ENCODE results near the gene CHST11. TPM values are rescaled to one million over a fixed set of nuclear protein-coding genes. Genes with fewer than 3 reads are reported as not detected.

CHST11 gene
- total and polyA plus RNA-seq, 10 of the 15 experiments (the other 5 are each of a cell fraction or from before 2014, with no cell fraction given): 1.9 to 38.1 (median 17.2) TPM

- POLR2A ChIA-PET: interaction anchor here (0.6 to 0.9 kb wide), 2 partner anchors 9 to 55 kb away, joined by 3 to 4 read pairs; no protein-coding TSS in a partner anchor
These were observed 229.4 kb downstream of the CHST11 start for GRCh38 chr12:104686196-104686595.

GRCh38 chr12:104687823-104688573 lies 231.2 kb downstream of the CHST11 start:
- POLR2A ChIA-PET: interaction anchor here (1.3 kb wide), 1 partner anchor 16 kb away, joined by 3 read pairs; no protein-coding TSS in a partner anchor
- Histone ChIP-seq H3K9me3 (replicated peaks; ENCODE audit: control insufficient read depth, insufficient read depth, low read length) (peaks cover 3% of the 10 kb centered on the region; the same call in 2 of the 3 replicates), H3K27ac (ENCODE audit: control insufficient read depth, insufficient read depth) (no peak overlapping the region), H3K4me1 (ENCODE audit: control insufficient read depth, insufficient read depth, low read length) (peaks cover 34% of the 10 kb centered on the region), H3K4me2 (ENCODE audit: control insufficient read depth, insufficient read depth) (no peak overlapping the region), H3K4me3 (no peak overlapping the region), H3K27me3 (replicated peaks in 1 of 2; ENCODE audit: control insufficient read depth in 2 of 2, insufficient read depth in 2 of 2, low read length in 1 of 2) (no peaks in the 10 kb centered on the region), H3K9ac (ENCODE audit: control insufficient read depth, insufficient read depth, low read length) (no peak overlapping the region), H3K36me3 (ENCODE audit: control insufficient read depth in 2 of 2, insufficient read depth in 2 of 2, low read length in 1 of 2) (no peaks in the 10 kb centered on the region), H3K79me2 (ENCODE audit: control insufficient read depth, insufficient read depth, low read length) (peaks cover 10% of the 10 kb centered on the region), H2AFZ (ENCODE audit: control insufficient read depth, low read depth, low read length) (no peak overlapping the region), H4K20me1 (ENCODE audit: control insufficient read depth, insufficient read depth) (no peaks in the 10 kb centered on the region)
- in situ Hi-C loops (cut with MboI) (no loop called here), intact Hi-C loops (cut with micrococcal nuclease; ENCODE audit: unreplicated experiment) (loop anchor here (10.0 kb wide), 1 partner anchor 267 kb away; the partner anchor contains the start of gene SLC41A2)
- CTCF ChIA-PET: interaction anchor here (1.1 kb wide), 1 partner anchor 28 kb away, joined by 3 read pairs; no protein-coding TSS in a partner anchor
- RAD21 ChIA-PET (ENCODE audit: unreplicated experiment): interaction anchor here (1.4 kb wide), 1 partner anchor 11 kb away, joined by 4 read pairs; no protein-coding TSS in a partner anchor
- SMC1A ChIA-PET (ENCODE audit: uncharacterized antibody, unreplicated experiment): interaction anchor here (0.9 to 8.7 kb wide), 8 partner anchors 6 to 119 kb away, joined by 3 to 47 read pairs (median 3); no protein-coding TSS in a partner anchor
- FAIRE-seq (no peak), DNase-seq (ENCODE audit: low read depth, low spot score) (no peak), ATAC-seq (no peak)
- BruUV-seq (replicated peaks): no TSS peak
- WGBS (ENCODE audit: insufficient coverage, insufficient replicate concordance, low lambda C conversion rate, missing lambda C conversion rate): 98% methylated on average over 11 of the region's 11 CpGs
- TF ChIP-seq TCF3 (IDR thresholded peaks at IDR 0.05; ENCODE audit: borderline replicate concordance, insufficient read depth, low read depth, low read length): no peak
- no peak for TF ChIP-seq SUPT20H (IDR thresholded peaks at IDR 0.05; ENCODE audit: borderline replicate concordance, control insufficient read depth, low read depth, low read length)
- no peak for TF ChIP-seq SIN3A (IDR thresholded peaks at IDR 0.05; ENCODE audit: low read depth, low read length)
- TF ChIP-seq HSF1 (IDR thresholded peaks at IDR 0.05; ENCODE audit: low read depth, low read length): no peak
- TF ChIP-seq POLR2A (IDR thresholded peaks at IDR 0.05; ENCODE audit: low read depth, low read length): no peak
- TF ChIP-seq BRCA1 (IDR thresholded peaks at IDR 0.05; ENCODE audit: low read depth, low read length): no peak
- TF ChIP-seq RFX5 (IDR thresholded peaks at IDR 0.05; ENCODE audit: low read depth, low read length): no peak
- no peak for TF ChIP-seq CBX3 (IDR thresholded peaks at IDR 0.05; ENCODE audit: borderline replicate concordance, low read depth)
- no peak for TF ChIP-seq BHLHE40 (IDR thresholded peaks at IDR 0.05; ENCODE audit: borderline replicate concordance in 1 of 2, low read depth in 2 of 2, low read length in 1 of 2)
- no peak for TF ChIP-seq ASH2L (IDR thresholded peaks at IDR 0.05; ENCODE audit: borderline replicate concordance, low read depth)
- no peak for TF ChIP-seq GATAD2B (conservative IDR thresholded peaks at IDR 0.05; ENCODE audit: low read depth)

More at GRCh38 chr12:104686196-104686595, 229.4 kb downstream of the CHST11 start:
- FAIRE-seq (no peak), DNase-seq (ENCODE audit: low read depth, low spot score) (no peak), ATAC-seq (peak; percentile 22; the same call in 2 of the 3 replicates)
- no peak overlapping the region for H2AFZ ChIP-seq (ENCODE audit: control insufficient read depth, low read depth, low read length)
- H3K36me3 ChIP-seq (ENCODE audit: control insufficient read depth in 2 of 2, insufficient read depth in 2 of 2, low read length in 1 of 2): no peaks in the 10 kb centered on the region
- intact Hi-C loops (cut with micrococcal nuclease; ENCODE audit: unreplicated experiment) (loop anchor here (10.0 kb wide), 1 partner anchor 269 kb away; the partner anchor contains the start of gene SLC41A2), in situ Hi-C loops (cut with MboI) (no loop called here)
- H3K4me2 ChIP-seq (ENCODE audit: control insufficient read depth, insufficient read depth): peak overlapping the region; percentile 13; the same call in 1 of the 2 replicates
- no peaks in the 10 kb centered on the region; the same call in 1 of the 3 replicates for H3K9me3 ChIP-seq (replicated peaks; ENCODE audit: control insufficient read depth, insufficient read depth, low read length)
- CTCF ChIA-PET: interaction anchor here (0.7 to 1.9 kb wide), 3 partner anchors 10 to 148 kb away, joined by 3 to 5 read pairs (median 4); no protein-coding TSS in a partner anchor
- H3K27me3 ChIP-seq (replicated peaks in 1 of 2; ENCODE audit: control insufficient read depth in 2 of 2, insufficient read depth in 2 of 2, low read length in 1 of 2): no peaks in the 10 kb centered on the region
- peaks cover 36% of the 10 kb centered on the region for H3K4me1 ChIP-seq (ENCODE audit: control insufficient read depth, insufficient read depth, low read length)
- H3K4me3 ChIP-seq: no peak overlapping the region
- no TSS peak for BruUV-seq (replicated peaks)
- RAD21 ChIA-PET (ENCODE audit: unreplicated experiment): interaction anchor here (0.8 kb wide), 1 partner anchor 304 kb away, joined by 3 read pairs; no protein-coding TSS in a partner anchor
- SMC1A ChIA-PET (ENCODE audit: uncharacterized antibody, unreplicated experiment): interaction anchor here (0.6 to 8.7 kb wide), 4 partner anchors 8 to 55 kb away, joined by 4 to 47 read pairs (median 24); no protein-coding TSS in a partner anchor
- 81% methylated on average over 3 of the region's 3 CpGs for WGBS (ENCODE audit: insufficient coverage, insufficient replicate concordance, low lambda C conversion rate, missing lambda C conversion rate)
- no peak overlapping the region for H3K27ac ChIP-seq (ENCODE audit: control insufficient read depth, insufficient read depth)
- TF ChIP-seq TCF7 (IDR thresholded peaks at IDR 0.05; ENCODE audit: borderline replicate concordance) (no peak), MYB (IDR thresholded peaks at IDR 0.05; ENCODE audit: borderline replicate concordance, low read depth, low read length) (no peak), HDAC6 (IDR thresholded peaks at IDR 0.05; ENCODE audit: unreplicated experiment) (no peak), TAF1 (IDR thresholded peaks at IDR 0.05; ENCODE audit: borderline replicate concordance, low read depth, low read length) (no peak), MTA2 (IDR thresholded peaks at IDR 0.05; ENCODE audit: low read depth) (no peak), TCF12 (IDR thresholded peaks at IDR 0.05; ENCODE audit: low read depth, low read length) (peak; percentile 65; the same call in 1 of the 2 replicates), SREBF2 (IDR thresholded peaks at IDR 0.05; ENCODE audit: low read length) (no peak)
- no peaks in the 10 kb centered on the region for H4K20me1 ChIP-seq (ENCODE audit: control insufficient read depth, insufficient read depth)
- H3K79me2 ChIP-seq (ENCODE audit: control insufficient read depth, insufficient read depth, low read length): peaks cover 20% of the 10 kb centered on the region
- H3K9ac ChIP-seq (ENCODE audit: control insufficient read depth, insufficient read depth, low read length): no peak overlapping the region
